DMS153 treated with DMSO at 0.1 percent for 48 hours (cell line): ENCODE data around the gene SCUBE2.

Source experiments
- DNase-seq: peaks from one replicate; lab custom pipeline; 2025; ENCODE audit not compliant: unreplicated experiment; lab: John Stamatoyannopoulos, UW

Gene SCUBE2

DNA sequence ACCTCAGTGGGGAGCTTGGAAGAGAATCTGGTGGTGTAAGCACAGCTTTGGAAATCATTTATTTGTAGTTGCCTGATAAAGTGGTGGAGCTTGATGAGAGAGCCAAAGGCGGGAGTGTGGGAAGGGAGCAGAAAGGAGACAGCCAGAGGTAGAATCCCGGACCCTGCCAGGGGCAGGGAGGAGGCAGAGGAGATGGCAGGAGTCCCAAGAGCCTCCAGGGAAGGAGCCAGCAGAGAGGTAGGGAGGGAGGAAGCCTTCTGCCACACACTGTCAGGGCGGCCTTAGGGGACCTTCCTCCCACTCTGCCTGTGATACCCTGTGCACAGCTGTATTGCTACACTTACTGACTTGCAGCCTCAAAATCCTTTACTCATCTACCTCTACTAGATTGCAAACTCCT lies 15.4 kb downstream of the SCUBE2 start:
- no peak for DNase-seq

GRCh38 chr11:9075556-9075955 lies 15.8 kb downstream of the SCUBE2 start:
- DNase-seq, result no peak

DNA sequence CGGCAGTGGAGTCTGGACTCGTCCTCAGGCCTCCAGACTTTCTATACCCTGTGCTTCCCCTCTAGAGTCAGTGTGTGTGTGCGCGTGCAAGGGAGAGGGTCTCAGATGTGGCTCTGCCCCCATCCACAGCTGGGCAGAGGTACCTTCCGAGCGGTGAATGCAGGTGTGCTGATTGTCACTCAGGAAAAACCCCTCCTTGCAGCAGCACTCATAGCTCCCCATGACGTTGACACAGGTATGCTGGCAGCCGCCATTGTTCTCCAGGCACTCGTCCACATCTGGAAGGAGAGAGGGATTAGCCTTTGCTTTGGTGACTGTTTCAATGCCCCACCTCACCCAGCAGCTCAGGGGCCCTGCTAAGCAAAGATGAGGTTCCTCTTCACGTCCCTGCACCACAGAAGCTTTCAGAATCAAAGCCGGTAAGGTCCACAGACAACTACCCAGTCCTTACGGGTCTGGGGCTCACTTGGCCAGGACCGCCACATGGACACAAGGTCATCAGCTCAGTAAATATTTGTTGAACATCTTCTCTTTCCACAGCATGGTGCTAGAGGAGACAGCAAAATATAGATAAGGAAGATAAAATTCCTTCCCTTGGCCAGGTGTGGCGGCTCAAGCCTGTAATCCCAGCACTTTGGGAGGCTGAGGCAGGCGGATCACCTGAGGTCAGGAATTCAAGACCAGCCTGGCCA lies 16.9 kb downstream of the SCUBE2 start:
- DNase-seq, result no peak

DNA sequence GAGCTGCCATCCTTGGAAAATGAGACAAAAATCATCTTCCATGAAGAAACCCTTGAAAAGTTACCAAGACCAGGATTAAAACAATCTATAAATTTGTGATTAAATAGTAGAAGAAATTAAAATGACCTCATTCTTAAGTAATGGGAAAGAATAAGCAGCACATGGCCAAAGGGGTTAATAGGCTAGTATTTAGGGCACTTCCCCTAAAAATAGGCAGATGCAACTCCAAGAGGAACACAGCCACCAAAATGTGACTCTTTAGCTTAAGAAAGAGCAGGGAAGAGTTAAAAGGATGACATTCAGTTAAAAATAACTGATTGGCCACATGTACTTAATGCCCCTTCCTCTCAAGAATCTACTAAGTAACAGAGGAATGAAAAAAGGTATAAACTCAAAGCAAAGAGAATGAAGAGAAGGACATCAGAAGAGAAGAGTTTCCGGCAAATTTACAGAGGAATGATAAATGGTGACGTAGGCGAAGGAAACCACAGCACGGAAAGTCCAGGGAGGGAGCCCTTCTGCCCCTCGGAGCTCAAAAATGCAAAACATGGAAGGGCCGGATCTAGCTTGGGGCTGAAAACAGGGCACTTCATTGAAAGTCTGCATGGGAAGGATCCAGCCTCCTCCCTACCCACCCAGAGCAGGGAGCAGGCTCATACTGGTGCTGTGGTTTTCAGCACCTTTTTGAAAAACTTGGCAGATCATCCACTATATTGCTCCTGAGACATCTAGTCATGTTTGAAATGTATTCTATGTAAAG lies 17.8 kb downstream of the SCUBE2 start:
- DNase-seq, result no peak

DNA sequence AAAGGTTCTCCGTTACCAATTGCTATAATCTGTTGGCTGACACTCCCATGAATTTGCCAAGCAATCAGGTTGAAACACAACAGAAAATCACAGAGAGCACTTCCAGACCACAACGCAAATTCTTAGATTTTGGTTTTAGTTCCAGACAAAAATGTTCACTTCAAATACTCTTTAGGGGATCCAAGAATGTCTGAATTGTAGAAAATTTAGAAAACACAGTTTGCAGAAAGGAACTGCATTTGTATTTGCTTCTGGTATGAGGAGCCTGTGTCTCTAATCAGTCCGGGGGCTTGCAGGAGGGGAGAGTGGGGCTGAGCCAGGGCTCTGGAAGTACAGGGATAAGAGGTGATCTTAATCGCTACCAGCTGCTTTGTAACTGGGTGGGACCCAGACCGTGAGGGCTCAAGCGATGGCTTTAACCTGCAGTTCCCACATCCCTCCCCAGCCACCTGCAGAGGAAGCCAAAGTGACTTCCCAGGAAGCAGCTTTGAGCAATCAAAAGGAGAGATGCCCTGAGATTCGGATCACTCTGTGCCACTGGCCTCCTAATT lies 18.7 kb downstream of the SCUBE2 start:
- DNase-seq, result no peak

DNA sequence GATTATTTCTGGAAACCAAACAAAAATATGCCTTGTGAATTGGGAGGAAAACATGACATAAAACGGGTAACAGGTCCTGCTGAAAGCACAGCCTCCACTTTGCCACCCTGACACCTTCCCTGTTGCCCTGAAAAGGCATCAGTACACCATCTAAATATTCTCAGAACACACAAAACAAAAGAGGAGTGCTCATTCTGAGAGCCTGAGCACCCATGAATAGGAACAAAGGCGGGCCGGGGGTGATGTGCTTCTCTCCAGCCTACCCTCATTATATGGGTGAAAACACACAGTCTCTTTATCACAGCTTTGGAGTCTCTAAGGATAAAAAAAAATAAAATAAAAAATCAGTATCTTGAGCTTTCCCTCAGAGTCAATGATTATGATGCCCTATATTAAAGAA lies 19.7 kb downstream of the SCUBE2 start:
- no peak for DNase-seq

- no peak for DNase-seq
Measured at GRCh38 chr11:9070749-9071491, 20.5 kb downstream of the SCUBE2 start.

DNA sequence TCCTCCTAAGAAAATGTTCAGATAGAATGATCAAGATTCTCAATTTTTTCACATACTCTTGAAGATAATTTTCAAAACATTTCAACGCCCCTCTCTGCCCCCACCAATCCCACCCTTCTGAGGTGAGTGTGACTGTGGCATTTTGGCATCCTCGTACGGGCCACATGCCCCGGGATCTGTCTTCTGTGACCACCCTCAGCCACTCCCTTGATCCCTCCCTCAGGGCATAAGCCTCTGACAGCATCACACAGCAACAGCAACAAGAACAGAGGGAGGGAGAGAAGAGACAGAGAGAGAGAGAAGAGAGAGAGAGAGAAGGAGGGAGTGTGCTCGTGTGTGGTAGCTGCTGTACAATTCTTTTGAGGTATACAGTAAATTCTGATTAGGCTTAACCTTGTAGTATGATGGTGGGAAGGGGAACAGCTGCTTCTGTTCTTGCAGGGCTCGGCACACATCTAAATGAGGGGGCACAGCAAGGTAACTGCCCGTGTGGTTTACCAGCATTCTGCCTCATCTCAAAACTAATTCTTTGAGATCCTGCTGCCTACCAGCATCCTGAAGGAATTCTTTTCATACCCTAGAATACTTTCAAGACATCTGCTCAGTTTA lies 21.4 kb downstream of the SCUBE2 start:
- DNase-seq, result no peak

GRCh38 chr11:9069256-9069655 lies 22.1 kb downstream of the SCUBE2 start:
- DNase-seq, result no peak

DNA sequence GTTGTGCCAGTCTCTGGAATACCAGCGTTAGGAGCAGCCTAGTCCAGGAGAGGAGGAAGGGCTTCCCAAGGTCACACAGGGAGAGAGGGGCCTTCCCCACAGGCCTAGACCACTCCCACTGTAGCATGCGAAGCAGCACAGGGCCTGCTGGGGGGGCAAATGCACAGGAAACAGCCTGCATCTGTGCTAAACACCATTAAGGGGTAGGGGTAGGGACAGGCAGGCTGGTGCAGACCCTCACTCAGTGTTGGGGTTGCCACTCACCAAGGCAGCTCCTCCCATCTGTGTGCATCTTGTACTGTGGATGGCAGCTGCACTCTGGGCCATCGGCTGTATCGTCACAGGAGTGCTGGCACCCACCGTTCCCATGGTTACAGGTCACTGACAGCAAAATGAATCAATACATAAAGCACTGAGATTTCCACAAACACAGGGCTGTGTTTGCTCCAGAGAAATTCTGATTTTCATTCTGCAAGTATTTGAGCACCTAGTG lies 24.9 kb downstream of the SCUBE2 start:
- DNase-seq, result no peak

DNA sequence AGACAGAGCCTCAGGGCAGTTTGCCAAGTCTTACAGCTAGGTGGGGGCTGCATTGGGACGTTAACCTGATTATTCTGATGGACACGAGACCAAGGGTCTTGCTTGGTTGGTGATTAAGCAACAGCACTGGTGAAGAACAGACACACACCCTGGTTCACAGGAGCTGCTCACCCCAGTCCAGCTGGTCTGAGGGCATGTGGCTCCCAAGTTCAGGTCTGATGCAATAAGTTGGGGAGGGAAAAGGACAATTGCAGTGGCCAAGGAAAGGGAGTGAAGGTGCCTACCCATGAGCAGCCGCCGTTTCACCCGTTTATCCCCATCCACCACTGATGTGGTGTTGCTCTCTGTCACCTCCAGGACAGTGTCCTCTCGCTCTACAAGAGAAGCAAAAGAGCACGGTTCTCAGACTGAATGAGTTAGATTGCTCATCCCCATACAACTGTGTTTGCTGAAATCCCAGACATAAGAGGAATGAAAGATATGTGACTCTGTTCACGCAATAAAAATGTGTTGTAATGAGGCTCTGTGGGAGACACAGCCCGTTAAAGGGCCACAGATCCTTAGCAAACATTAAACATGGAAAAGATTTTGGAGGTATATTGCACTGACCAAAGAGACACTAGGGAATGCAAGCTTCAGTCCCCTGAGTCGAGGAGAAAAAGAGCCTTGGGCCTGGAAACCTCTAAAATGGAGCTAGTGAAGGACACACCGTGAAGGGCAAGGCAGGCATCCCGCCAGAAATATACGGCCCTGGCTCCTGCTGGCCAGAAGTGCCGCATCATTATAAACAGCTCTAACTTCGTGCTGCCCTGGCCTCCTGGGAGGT lies 25.6 kb downstream of the SCUBE2 start:
- DNase-seq, result no peak

DNA sequence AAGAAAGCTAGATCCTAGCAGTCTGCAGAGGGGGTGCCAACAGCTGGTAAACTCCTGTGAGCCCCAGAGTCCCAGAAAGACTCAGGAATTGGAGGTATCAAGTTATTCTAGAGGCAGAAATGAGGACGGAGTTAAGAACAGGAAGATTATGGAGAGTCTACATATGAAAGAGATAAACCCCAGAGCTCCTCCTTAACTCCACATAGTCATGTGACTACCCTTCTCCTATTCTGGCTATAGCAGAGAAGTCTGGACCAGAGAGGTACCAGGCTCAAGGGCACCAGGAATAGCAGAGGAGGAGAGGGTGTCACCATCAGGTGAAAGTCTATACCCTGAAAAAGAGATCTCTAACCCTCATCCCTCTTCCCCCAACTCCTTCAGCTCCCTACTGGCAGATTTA lies 29.6 kb downstream of the SCUBE2 start:
- no peak for DNase-seq

DNA sequence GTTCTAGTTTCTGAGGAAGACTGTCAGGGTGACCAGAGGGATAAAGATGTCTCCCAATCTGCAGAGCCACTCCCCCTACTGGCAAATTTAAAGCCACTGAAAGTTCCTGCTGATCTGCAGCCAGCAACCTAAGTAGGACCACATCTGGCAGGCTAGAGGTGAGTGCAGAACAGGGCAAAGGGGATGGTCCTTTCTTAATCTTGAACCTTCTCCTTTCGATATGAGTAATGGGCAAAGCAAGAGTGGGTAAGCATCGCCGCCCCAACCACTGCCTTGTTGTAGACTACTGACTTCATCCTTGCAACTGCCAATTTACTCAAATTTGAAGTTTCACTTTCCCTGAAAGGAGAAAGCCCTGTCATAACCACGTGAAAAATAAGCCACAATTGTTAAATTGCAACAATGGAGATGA lies 30.7 kb downstream of the SCUBE2 start:
- DNase-seq, result no peak

DNA sequence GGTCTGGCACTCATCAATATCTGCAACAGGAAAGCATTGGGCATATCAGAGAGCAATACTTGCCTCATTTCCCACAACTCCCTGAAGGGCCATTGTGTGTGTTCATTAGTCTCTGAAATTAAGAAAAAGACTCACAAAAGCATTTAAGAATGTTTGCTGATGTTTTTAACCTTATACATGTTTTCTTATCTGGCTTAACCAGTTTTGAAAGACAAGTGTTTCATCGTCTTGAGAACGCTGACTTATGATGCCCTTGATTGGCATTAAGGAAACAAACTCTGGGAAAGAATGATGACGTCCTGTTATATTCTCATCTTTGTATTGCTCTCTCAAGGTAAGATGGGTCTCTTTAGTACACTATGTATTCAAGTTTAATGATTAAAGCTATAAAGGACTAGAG lies 32.0 kb downstream of the SCUBE2 start:
- no peak for DNase-seq

DNA sequence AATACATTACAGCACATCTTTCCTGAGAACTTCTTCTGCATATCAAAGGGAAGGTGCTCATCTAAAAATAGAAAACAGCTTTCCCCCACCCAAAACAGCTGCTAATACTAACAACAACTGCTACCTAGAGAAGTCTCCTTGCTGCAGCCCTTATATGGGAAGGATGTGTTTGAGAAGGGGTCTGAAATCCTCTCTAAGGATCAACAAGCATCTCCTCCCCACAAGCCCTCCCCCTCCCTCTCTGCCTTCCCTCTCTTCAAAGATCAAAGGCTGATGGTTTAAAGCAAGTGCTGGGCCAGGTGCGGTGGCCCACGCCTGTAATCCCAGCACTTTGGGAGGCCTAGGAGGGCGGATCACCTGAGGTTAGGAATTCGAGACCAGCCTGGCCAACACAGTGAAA lies 33.5 kb downstream of the SCUBE2 start:
- no peak for DNase-seq

- peak; percentile 7 for DNase-seq
Measured at GRCh38 chr11:9057007-9057406, 34.4 kb downstream of the SCUBE2 start.

DNA sequence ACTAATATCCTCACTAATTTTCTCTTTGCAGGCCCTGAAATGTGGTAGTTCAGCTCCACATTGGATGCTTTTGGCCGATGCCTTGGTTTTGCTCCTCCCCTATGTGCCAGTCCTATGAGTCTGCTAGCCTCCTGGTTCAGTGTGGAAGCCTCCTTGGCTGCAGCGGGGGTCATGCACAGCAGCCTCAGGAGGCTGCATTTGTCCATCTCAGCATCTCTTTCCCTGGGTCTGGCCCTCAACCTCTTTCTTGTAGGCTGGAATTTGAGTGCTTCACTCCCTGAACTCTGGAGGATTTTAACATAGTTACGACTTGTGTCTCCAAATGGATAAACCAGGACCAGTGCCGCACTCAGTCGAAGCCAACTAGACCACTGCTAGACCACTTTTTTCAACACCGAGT lies 34.9 kb downstream of the SCUBE2 start:
- DNase-seq, result no peak

GRCh38 chr11:9053316-9054035 lies 37.9 kb downstream of the SCUBE2 start:
- no peak for DNase-seq

GRCh38 chr11:9052316-9052715 lies 39.1 kb downstream of the SCUBE2 start:
- no peak for DNase-seq

GRCh38 chr11:9049959-9050358 lies 41.4 kb downstream of the SCUBE2 start:
- DNase-seq, result no peak
